H7 (cell line): ENCODE results near the gene GAS2L3. TPM values are rescaled to one million over a fixed set of nuclear protein-coding genes. Genes with fewer than 3 reads are reported as not detected.

Experiments
- DNase-seq: peaks from one replicate; pipeline ENCODE4 v3.0.0; 2012
- H3K27me3 ChIP-seq: 2 replicates; pipeline ENCODE4 v1.6.0; 2011; ENCODE audit warnings: mild to moderate bottlenecking, low read length; ENCODE audit not compliant: control insufficient read depth, insufficient read depth
- H3K36me3 ChIP-seq: replicated peaks from 2 replicates; pipeline ENCODE4 v1.5.1; 2011; ENCODE audit warnings: low read length; ENCODE audit not compliant: control insufficient read depth, insufficient read depth
- H3K4me3 ChIP-seq: 2 replicates; pipeline ENCODE4 v1.5.1; 2011; ENCODE audit warnings: low read depth, mild to moderate bottlenecking, control low read depth, low read length, moderate library complexity; ENCODE audit not compliant: insufficient read depth
- total RNA-seq: library from RNA; depleted of rRNA; stranded (reverse); fragments of >200 nt; shearing (Covaris generic); gene quantifications from 2 replicates; pipeline ENCODE4 v1.2.3, GENCODE V29; 2014; rRNA removed

GAS2L3 gene
- total RNA-seq, 1 experiment from 2014 or later: 16.1 TPM

- no peak for DNase-seq
- H3K36me3 ChIP-seq: no peaks in the 10 kb centered on the region
- no peaks in the 10 kb centered on the region for H3K27me3 ChIP-seq
- H3K4me3 ChIP-seq: no peak overlapping the region
Measured at GRCh38 chr12:100666588-100666987, 93.1 kb downstream of the GAS2L3 start.

- H3K27me3 ChIP-seq: no peaks in the 10 kb centered on the region
- no peaks in the 10 kb centered on the region for H3K36me3 ChIP-seq
- peak; percentile 75 for DNase-seq
- no peak overlapping the region for H3K4me3 ChIP-seq
Measured at GRCh38 chr12:100668945-100669536, 95.6 kb downstream of the GAS2L3 start.

- Histone ChIP-seq H3K4me3 (no peak overlapping the region), H3K27me3 (no peaks in the 10 kb centered on the region), H3K36me3 (no peaks in the 10 kb centered on the region)
- no peak for DNase-seq
Measured at GRCh38 chr12:100669922-100670321, 96.4 kb downstream of the GAS2L3 start.

GRCh38 chr12:100671396-100672074 is 98.1 kb downstream of the GAS2L3 start:
- Histone ChIP-seq H3K4me3 (no peak overlapping the region), H3K36me3 (no peaks in the 10 kb centered on the region), H3K27me3 (no peaks in the 10 kb centered on the region)
- peak; percentile 14 for DNase-seq

GRCh38 chr12:100672075-100672592 is 98.7 kb downstream of the GAS2L3 start:
- Histone ChIP-seq H3K4me3 (no peak overlapping the region), H3K36me3 (no peaks in the 10 kb centered on the region), H3K27me3 (no peaks in the 10 kb centered on the region)
- peak; percentile 62 for DNase-seq

GRCh38 chr12:100674036-100674888 is 100.8 kb downstream of the GAS2L3 start:
- no peak overlapping the region for H3K4me3 ChIP-seq
- no peaks in the 10 kb centered on the region for H3K27me3 ChIP-seq
- no peak for DNase-seq
- no peaks in the 10 kb centered on the region for H3K36me3 ChIP-seq

Other genes starting within 250 kb of the GAS2L3 start
- gene SLC17A8, start 216.6 kb upstream of the GAS2L3 start, total RNA-seq: not detected in 2 replicates
- not detected in 2 replicates for gene NR1H4, start 99.8 kb upstream of the GAS2L3 start, total RNA-seq
- 1.3 and 1.7 TPM in 2 replicates for gene ANO4, start 221.1 kb downstream of the GAS2L3 start, total RNA-seq